Effector memory CD8-positive, alpha-beta T cell (primary cell): ENCODE results near the gene GLIS1.

Source experiments
- ATAC-seq: fragments of 150-1000 bp; cut with Tn5 transposase; replicated peaks from 2 replicates; pipeline ENCODE4 v1.10.0; 2021; ENCODE audit warnings: mild to moderate bottlenecking, moderate library complexity
- DNase-seq, 3 experiments: peaks; one replicate each; pipeline ENCODE4 v3.0.0; 2021
- H3K27ac Mint-ChIP-seq, 2 donors: one replicate each; pipeline ENCODE4 v1.8.0; 2022; ENCODE audit warnings: mild to moderate bottlenecking in 2 of 2, mixed read lengths in 2 of 2, moderate library complexity in 2 of 2
- H3K27me3 Mint-ChIP-seq, 2 donors: one replicate each; pipeline ENCODE4 v1.8.0; 2022; ENCODE audit warnings: mixed read lengths in 2 of 2
- H3K36me3 Mint-ChIP-seq: one replicate; pipeline ENCODE4 v1.8.0; 2022; ENCODE audit warnings: mild to moderate bottlenecking, moderate library complexity, mixed read lengths; ENCODE audit not compliant: insufficient read depth
- H3K4me1 Mint-ChIP-seq, 2 donors: one replicate each; pipeline ENCODE4 v1.8.0; 2022; ENCODE audit warnings: low read depth in 2 of 2, mixed read lengths in 2 of 2
- H3K4me3 Mint-ChIP-seq, 2 donors: one replicate each; pipeline ENCODE4 v1.8.0; 2022; ENCODE audit warnings: mild to moderate bottlenecking in 2 of 2, mixed read lengths in 2 of 2, moderate library complexity in 2 of 2
- H3K9me3 Mint-ChIP-seq, 2 donors: one replicate each; pipeline ENCODE4 v1.8.0; 2022; ENCODE audit warnings: mixed read lengths in 2 of 2

GLIS1 gene

DNA sequence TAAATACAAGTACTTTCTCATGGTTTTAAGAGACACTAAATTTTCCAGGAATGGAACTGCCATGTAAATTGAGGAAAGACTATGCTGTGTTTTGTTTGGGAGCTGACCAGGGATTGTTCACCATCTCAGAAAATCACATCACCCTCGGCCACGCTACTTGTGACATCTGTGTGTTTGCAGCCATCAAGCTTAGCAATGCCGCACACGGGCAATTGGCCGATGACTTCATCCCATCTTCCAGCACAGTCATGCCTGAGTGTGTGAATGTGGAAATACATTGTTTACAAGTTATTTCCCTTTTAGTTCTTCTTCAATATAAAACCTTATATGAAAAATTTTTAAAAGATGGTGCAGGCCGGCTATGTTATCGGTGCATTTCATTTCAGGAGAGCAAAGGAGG is 121.6 kb downstream of the GLIS1 start:
- Mint-ChIP-seq H3K27ac (no peak overlapping the region), H3K27me3 (no peaks in the 10 kb centered on the region), H3K9me3 (peaks cover 0 to 2% of the 10 kb centered on the region in 2 donors), H3K36me3 (no peaks in the 10 kb centered on the region), H3K4me3 (no peak overlapping the region), H3K4me1 (no peaks in the 10 kb centered on the region)
- no peak for ATAC-seq
- DNase-seq = no peak

GRCh38 chr1:53616927-53617326 is 122.0 kb downstream of the GLIS1 start:
- H3K36me3 Mint-ChIP-seq = no peaks in the 10 kb centered on the region
- DNase-seq (no peak), ATAC-seq (no peak)
- no peak overlapping the region for H3K4me3 Mint-ChIP-seq
- no peak overlapping the region for H3K27ac Mint-ChIP-seq
- no peaks in the 10 kb centered on the region for H3K27me3 Mint-ChIP-seq
- no peaks in the 10 kb centered on the region for H3K4me1 Mint-ChIP-seq
- H3K9me3 Mint-ChIP-seq = peaks cover under 1 to 2% of the 10 kb centered on the region in 2 donors

GRCh38 chr1:53616511-53616910 is 122.5 kb downstream of the GLIS1 start:
- Mint-ChIP-seq H3K9me3 (peaks cover 3 to 5% of the 10 kb centered on the region in 2 donors), H3K4me3 (no peak overlapping the region), H3K4me1 (no peaks in the 10 kb centered on the region), H3K36me3 (no peaks in the 10 kb centered on the region), H3K27me3 (no peaks in the 10 kb centered on the region), H3K27ac (no peak overlapping the region)
- ATAC-seq (no peak), DNase-seq (no peak)

- Mint-ChIP-seq H3K4me1 (no peaks in the 10 kb centered on the region), H3K9me3 (peaks cover 9 to 18% of the 10 kb centered on the region in 2 donors), H3K27me3 (no peaks in the 10 kb centered on the region), H3K36me3 (peaks cover 3% of the 10 kb centered on the region), H3K27ac (no peak overlapping the region), H3K4me3 (no peak overlapping the region)
- DNase-seq (no peak), ATAC-seq (no peak)
Measured at GRCh38 chr1:53615101-53615500, 123.9 kb downstream of the GLIS1 start.

DNA sequence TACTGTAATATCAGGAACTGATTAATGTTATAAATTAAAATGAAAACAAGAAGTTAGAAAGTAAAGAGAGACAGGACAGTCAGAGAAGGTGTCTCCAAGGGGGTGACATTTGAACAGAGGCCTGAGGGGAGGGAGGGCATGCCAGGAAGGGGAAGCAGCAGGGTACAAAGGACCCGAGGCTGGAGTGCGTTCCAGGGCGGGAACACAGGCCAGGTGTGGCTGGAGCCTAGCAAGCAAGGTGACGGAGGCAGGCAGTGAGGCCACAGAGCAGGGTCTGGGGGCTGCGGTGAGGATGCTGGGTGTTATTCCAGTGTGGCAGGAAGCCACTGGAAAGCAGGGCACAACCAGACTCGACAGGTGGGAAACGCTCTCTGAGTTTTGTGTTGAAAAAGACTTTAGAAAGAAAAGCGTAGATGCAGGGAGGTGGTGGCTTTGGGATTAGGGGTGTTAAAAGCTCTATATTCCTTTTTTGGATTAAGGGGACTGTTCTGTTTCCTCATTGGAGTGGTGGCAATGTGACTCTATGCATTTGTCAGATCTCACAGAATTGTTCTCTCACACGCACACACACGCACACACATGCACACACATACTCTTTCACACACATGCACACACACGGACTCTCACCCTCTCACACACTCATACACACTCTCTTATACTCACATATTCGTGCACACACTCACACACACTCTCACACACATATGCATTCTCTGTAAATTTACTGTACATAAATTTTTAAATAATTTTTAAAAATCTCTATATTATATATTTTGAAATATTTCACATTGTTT is 124.5 kb downstream of the GLIS1 start:
- no peak for DNase-seq
- no peak for ATAC-seq
- no peak overlapping the region for H3K27ac Mint-ChIP-seq
- H3K27me3 Mint-ChIP-seq = no peaks in the 10 kb centered on the region
- peaks cover 3% of the 10 kb centered on the region for H3K36me3 Mint-ChIP-seq
- no peaks in the 10 kb centered on the region for H3K4me1 Mint-ChIP-seq
- no peak overlapping the region for H3K4me3 Mint-ChIP-seq
- peaks cover 9 to 19% of the 10 kb centered on the region in 2 donors for H3K9me3 Mint-ChIP-seq

- no peak overlapping the region for H3K27ac Mint-ChIP-seq
- peaks cover 9 to 19% of the 10 kb centered on the region in 2 donors for H3K9me3 Mint-ChIP-seq
- peaks cover 3% of the 10 kb centered on the region for H3K36me3 Mint-ChIP-seq
- DNase-seq = no peak
- no peak for ATAC-seq
- no peaks in the 10 kb centered on the region for H3K27me3 Mint-ChIP-seq
- peaks cover 11 to 15% of the 10 kb centered on the region in 2 donors for H3K4me1 Mint-ChIP-seq
- H3K4me3 Mint-ChIP-seq = no peak overlapping the region
Measured at GRCh38 chr1:53608676-53609075, 130.3 kb downstream of the GLIS1 start.

DNA sequence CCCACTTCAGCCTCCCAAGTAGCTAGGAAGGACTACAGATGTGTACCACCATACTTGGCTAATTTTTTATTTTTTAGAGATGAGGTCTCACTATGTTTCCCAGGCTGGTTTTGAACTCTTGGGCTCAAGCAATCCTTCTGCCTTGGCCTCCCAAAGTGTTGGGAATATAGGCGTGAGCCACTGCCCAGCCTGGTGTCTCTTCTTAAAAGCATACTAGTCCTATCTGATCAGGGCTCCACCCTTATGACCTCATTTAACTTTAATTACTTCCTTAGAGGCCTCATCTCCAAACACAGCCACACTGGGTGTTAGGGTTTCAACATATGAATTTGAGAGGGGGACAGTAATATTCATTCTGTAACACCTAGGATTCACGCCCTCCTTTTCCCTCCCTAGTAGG is 130.9 kb downstream of the GLIS1 start:
- Mint-ChIP-seq H3K27ac (no peak overlapping the region), H3K27me3 (no peaks in the 10 kb centered on the region), H3K36me3 (peaks cover 3% of the 10 kb centered on the region), H3K4me3 (no peak overlapping the region), H3K4me1 (peaks cover 15% of the 10 kb centered on the region in 2 donors), H3K9me3 (peaks cover 9 to 19% of the 10 kb centered on the region in 2 donors)
- DNase-seq (no peak), ATAC-seq (no peak)

DNA sequence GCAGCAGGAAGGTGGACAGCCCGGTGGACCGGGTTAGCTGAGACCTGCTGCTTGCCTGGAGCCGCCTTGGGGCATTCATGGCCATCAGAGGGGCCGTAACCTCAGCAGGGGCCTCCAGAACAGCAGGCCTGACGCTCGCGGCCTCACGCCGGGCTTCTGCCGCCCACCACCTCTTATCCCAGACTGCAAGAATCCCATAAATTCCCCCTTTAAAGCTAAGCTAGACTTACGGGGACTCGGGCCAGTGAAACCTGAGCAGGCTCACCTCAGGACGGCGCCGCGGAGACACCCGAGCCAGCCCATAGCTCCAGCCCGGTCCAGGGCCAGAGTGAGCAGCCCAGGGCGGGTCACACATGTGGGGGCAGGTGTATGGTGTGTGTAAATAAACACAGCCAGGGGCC is 132.3 kb downstream of the GLIS1 start:
- Mint-ChIP-seq H3K9me3 (peaks cover 7 to 15% of the 10 kb centered on the region in 2 donors), H3K4me1 (peaks cover 17% of the 10 kb centered on the region in 2 donors), H3K36me3 (peaks cover 5% of the 10 kb centered on the region), H3K27me3 (no peaks in the 10 kb centered on the region), H3K4me3 (no peak overlapping the region), H3K27ac (no peak overlapping the region)
- no peak for DNase-seq
- ATAC-seq = no peak

GRCh38 chr1:53606197-53606596 is 132.8 kb downstream of the GLIS1 start:
- no peaks in the 10 kb centered on the region for H3K27me3 Mint-ChIP-seq
- H3K4me3 Mint-ChIP-seq = no peak overlapping the region
- ATAC-seq (no peak), DNase-seq (no peak)
- peaks cover 6% of the 10 kb centered on the region for H3K36me3 Mint-ChIP-seq
- no peak overlapping the region for H3K27ac Mint-ChIP-seq
- H3K9me3 Mint-ChIP-seq = peaks cover 4 to 11% of the 10 kb centered on the region in 2 donors
- peaks cover 19 to 20% of the 10 kb centered on the region in 2 donors for H3K4me1 Mint-ChIP-seq

DNA sequence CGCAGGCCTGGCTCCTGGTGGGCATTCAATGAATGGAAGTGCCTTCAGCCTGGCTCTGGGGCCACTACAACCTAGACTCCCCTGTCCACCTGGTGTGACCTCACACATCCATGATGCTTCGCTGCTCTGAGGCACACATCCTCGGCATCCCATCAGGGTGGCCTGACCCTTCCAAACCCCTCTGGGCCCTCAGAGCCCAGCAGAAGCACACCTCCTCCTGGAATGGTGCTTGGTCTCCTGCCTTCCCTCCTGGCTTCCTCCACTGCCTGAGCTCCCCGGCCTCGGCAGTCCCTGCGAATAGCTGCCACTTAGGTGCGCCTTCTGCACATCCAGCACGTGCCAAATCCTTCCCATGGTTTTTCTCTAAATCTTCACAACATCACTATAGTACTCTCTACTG is 133.8 kb downstream of the GLIS1 start:
- Mint-ChIP-seq H3K4me3 (no peak overlapping the region), H3K27ac (peak overlapping the region; percentile 16 to 66), H3K9me3 (peaks cover 0 to 1% of the 10 kb centered on the region in 2 donors), H3K36me3 (peaks cover 3% of the 10 kb centered on the region), H3K4me1 (peaks cover 28 to 29% of the 10 kb centered on the region in 2 donors), H3K27me3 (no peaks in the 10 kb centered on the region)
- DNase-seq (no peak), ATAC-seq (no peak)

DNA sequence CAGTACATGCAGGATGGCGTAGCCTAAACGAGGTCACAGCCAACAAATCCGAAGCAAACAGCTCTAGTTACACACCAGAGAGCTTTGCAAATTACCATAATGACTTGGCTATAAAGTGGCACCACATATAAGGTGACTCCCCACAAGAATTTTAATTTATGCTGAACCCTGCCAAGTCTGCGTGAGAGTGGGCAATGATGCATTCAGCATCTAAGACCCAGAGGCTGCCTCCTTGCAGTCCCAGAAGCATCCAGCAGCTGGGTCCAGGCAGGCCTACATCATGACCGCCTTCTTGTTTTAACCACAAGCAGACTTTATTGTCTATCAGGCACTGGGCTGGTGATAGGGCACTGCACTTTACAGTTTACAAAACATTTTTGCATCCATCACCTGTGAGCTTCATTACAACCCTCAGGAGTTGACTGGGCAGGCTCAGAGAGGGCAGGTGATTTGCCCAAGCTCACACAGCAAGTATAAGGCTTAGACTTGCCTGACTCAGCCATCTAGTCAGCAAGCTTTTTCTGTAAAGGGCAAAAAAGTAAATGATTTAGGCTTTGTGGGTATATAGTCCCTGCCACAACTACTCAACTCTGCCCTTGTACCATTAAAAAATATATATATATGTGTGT is 134.6 kb downstream of the GLIS1 start:
- H3K36me3 Mint-ChIP-seq = peaks cover 3% of the 10 kb centered on the region
- peak overlapping the region; percentile 44 to 54 for H3K27ac Mint-ChIP-seq
- DNase-seq (no peak), ATAC-seq (peak; percentile 17)
- peaks cover 32 to 36% of the 10 kb centered on the region in 2 donors for H3K4me1 Mint-ChIP-seq
- H3K9me3 Mint-ChIP-seq = no peaks in the 10 kb centered on the region
- H3K27me3 Mint-ChIP-seq = no peaks in the 10 kb centered on the region
- H3K4me3 Mint-ChIP-seq = no peak overlapping the region

GRCh38 chr1:53603431-53603830 is 135.5 kb downstream of the GLIS1 start:
- peak overlapping the region; percentile 44 to 54 for H3K27ac Mint-ChIP-seq
- no peak for ATAC-seq
- H3K27me3 Mint-ChIP-seq = no peaks in the 10 kb centered on the region
- peak overlapping the region in 1 of 2 donors; percentile 21 for H3K4me3 Mint-ChIP-seq
- peaks cover 32 to 36% of the 10 kb centered on the region in 2 donors for H3K4me1 Mint-ChIP-seq
- peaks cover 3% of the 10 kb centered on the region for H3K36me3 Mint-ChIP-seq
- no peak for DNase-seq
- no peaks in the 10 kb centered on the region for H3K9me3 Mint-ChIP-seq

- DNase-seq (no peak), ATAC-seq (no peak)
- Mint-ChIP-seq H3K27me3 (no peaks in the 10 kb centered on the region), H3K36me3 (peaks cover 3% of the 10 kb centered on the region), H3K4me1 (peaks cover 32 to 36% of the 10 kb centered on the region in 2 donors), H3K9me3 (no peaks in the 10 kb centered on the region), H3K4me3 (peak overlapping the region in 1 of 2 donors; percentile 17), H3K27ac (no peak overlapping the region)
Measured at GRCh38 chr1:53601867-53602775, 136.8 kb downstream of the GLIS1 start.
